GM12801 (cell line): Measurements from ENCODE around the gene TAGLN3.

Experiments used
- TF ChIP-seq, protein P1 (sequence below): IDR thresholded peaks from one replicate; pipeline ENCODE4 v1.5.1; 2011; ENCODE audit warnings: control low read depth; ENCODE audit not compliant: insufficient read length; ENCODE audit errors: extremely low read depth

Gene TAGLN3

DNA sequence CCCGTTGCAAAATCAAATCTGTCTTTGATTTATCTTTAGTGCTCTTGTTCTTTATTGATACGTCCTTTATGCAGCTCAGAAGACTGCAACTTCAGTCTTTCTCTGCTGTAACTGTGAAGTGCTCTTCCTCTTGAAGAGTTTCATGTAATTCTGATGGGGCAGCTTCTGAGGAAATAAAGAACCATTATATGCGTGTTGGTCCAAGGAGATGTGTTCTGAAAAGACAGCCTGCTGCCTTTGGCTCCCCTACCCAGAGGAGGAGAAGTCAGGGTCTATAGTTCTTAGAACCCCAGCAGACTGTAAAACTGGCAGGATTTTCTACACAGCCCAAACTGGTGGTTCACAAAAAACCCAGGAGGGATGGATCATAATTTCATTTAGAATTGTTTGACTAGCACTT lies 42.3 kb upstream of the TAGLN3 start:
- TF ChIP-seq, protein P1, sequence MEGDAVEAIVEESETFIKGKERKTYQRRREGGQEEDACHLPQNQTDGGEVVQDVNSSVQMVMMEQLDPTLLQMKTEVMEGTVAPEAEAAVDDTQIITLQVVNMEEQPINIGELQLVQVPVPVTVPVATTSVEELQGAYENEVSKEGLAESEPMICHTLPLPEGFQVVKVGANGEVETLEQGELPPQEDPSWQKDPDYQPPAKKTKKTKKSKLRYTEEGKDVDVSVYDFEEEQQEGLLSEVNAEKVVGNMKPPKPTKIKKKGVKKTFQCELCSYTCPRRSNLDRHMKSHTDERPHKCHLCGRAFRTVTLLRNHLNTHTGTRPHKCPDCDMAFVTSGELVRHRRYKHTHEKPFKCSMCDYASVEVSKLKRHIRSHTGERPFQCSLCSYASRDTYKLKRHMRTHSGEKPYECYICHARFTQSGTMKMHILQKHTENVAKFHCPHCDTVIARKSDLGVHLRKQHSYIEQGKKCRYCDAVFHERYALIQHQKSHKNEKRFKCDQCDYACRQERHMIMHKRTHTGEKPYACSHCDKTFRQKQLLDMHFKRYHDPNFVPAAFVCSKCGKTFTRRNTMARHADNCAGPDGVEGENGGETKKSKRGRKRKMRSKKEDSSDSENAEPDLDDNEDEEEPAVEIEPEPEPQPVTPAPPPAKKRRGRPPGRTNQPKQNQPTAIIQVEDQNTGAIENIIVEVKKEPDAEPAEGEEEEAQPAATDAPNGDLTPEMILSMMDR = no peak

DNA sequence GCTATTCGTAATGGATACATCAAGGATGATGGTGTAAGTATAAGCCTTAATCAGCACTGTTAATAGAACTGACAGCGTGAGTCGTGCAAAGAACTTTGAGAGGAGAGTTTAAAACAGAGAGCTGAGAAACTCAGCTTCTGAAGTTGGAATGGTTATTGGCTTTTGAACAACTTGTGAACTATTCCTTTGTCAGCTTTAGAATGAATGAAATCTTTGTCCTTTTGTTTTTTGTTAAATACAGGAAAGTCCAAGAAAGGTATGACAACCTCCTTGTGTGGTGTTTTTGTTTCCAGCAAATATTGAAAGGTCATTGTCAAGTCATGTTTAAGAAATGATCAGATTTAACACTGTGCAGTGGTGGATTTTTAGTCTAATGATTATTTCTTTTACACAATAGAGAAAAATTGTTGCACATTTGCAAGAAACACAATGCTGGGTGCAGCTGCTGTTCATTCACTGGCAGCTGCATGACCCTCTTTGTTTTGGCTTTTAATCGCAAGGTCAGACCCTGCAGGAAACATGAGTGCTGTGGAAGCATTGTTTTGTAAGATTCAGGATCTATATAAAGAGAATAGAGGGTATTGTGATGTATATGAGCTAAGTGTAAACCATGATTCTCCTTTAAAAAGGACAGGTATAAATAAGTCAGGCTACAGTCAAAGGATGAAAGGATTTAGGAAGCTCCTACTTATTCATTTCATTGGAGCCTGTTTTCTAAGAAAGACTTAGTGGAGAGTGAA lies 41.6 kb upstream of the TAGLN3 start:
- TF ChIP-seq, protein P1 = no peak

DNA sequence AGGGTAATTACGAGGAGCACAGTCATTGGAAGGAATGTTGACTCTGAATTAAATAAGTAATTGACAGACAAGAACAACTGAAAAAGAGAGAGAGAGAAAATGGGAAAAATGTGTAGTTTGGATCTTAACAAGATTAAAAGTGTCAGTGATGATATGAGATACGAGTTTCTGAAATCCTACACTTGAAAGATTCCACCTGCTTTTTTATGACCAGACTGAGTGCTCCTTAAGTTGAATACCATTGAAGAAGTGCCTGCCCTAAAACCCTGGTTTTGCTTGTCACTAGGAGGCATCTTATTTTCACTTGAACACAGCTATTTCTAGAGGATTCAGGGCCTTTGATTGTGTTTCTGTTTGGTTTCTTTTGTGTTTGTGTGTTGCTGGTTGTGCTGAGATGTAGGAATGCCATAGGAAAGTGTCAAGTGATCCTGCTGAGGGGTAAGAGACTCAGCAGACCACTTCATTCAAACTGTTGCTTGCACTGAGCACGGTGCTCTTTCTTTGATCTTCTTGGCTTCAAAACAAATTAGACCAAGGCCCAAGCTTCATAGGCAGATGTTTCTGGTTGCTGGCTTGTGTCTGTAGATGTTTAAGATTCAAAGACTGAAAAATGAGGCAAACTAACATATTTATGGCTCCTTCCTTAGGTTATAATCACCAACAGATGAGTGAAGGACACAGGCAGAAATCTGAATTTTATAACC lies 37.1 kb upstream of the TAGLN3 start:
- TF ChIP-seq, protein P1 = no peak

GRCh38 chr3:111963424-111963823 lies 35.3 kb upstream of the TAGLN3 start:
- TF ChIP-seq, protein P1 = no peak

- TF ChIP-seq, protein P1 = no peak
Observed at GRCh38 chr3:111965484-111965883, 33.2 kb upstream of the TAGLN3 start.

- TF ChIP-seq, protein P1 = no peak
Observed at GRCh38 chr3:111967068-111967467, 31.7 kb upstream of the TAGLN3 start.

GRCh38 chr3:111967651-111968274 lies 31.0 kb upstream of the TAGLN3 start:
- TF ChIP-seq, protein P1 = peak; percentile 65
